Muscle of leg (tissue), 11 donors: ENCODE data around the gene THRSP. TPM values are rescaled to one million over a fixed set of nuclear protein-coding genes. Genes with fewer than 3 reads are reported as not detected.
"Not testable (repeated sequence)": the region's sequence is repeated elsewhere in the genome, so short reads cannot be mapped to it uniquely, and the experiment has no call there.

Experiments used
- DNase-seq: peaks from one replicate; pipeline ENCODE4 v3.0.0; 2013
- H3K27ac ChIP-seq: one replicate; pipeline ENCODE4 v1.5.1; 2013; ENCODE audit warnings: mild to moderate bottlenecking, low read length, control low read depth
- H3K27me3 ChIP-seq: one replicate; pipeline ENCODE4 v1.6.1; 2013; ENCODE audit warnings: low read length; ENCODE audit not compliant: control insufficient read depth, insufficient read depth
- H3K36me3 ChIP-seq: one replicate; pipeline ENCODE4 v1.6.1; 2013; ENCODE audit warnings: low read length; ENCODE audit not compliant: control insufficient read depth, insufficient read depth
- H3K4me1 ChIP-seq: one replicate; pipeline ENCODE4 v1.6.1; 2013; ENCODE audit warnings: low read length; ENCODE audit not compliant: control insufficient read depth, insufficient read depth
- H3K4me3 ChIP-seq: one replicate; pipeline ENCODE4 v1.5.1; 2013; ENCODE audit warnings: low read length, control low read depth
- H3K9me3 ChIP-seq: replicated peaks from 2 replicates; pipeline ENCODE4 v1.6.1; 2013; ENCODE audit warnings: low read depth, low read length; ENCODE audit not compliant: control insufficient read depth
- WGBS: methylation state at CpG from one replicate; pipeline ENCODE4 v1.1.5; 2013; ENCODE audit warnings: missing lambda C conversion rate; ENCODE audit not compliant: insufficient coverage; 5-methylcytosine and 5-hydroxymethylcytosine counted together
- polyA plus RNA-seq, 8 donors: library from polyadenylated mRNA; unstranded; fragments of 120-200 nt; gene quantifications; one replicate each; pipeline versions ENCODE4 v1.2.1 to v1.2.3, GENCODE V29; 2013; ENCODE audit warnings: inconsistent platforms in 1 of 8, low replicate concordance in 1 of 8; ENCODE audit not compliant: insufficient read length in 8 of 8, insufficient read depth in 1 of 8
- total RNA-seq: library from RNA; stranded (reverse); fragments of 120-200 nt; gene quantifications from one replicate; pipeline ENCODE4 v1.2.4, GENCODE V29; 2013

THRSP gene
- total and polyA plus RNA-seq, 9 donors = 0.13 to 1.3 (median 0.20) TPM; not detected in 1

DNA sequence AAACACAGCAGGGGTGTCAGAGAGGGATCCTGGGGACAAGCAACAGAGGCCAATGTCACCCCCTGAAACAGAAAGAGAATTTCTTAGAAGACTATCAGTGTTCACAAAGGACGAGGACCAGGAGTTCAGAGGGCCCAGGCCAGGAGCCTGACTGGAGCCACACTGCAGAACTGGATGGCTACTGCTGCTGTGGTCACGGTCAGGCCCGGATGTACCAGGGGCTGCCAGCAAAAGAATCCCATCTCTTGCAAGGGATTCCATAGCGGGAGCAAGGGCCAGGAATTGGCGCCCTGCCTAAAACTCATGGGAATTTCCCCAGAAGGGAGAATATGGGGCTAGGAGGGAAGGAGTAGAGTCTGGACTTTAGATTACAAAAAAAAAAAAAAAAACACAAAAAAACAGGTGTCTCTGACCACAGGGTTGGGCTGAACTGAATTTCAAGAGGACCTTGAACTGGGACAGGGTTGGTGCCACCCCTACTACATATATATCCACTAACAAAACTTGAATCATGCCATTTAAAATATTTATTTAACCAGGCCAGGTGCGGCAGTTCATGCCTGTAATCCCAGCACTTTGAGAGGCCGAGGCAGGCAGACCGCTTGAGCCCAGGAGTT lies 24.9 kb upstream of the THRSP start:
- Histone ChIP-seq H3K4me1 (peaks cover 35% of the 10 kb centered on the region), H3K36me3 (no peaks in the 10 kb centered on the region), H3K27me3 (no peaks in the 10 kb centered on the region), H3K4me3 (no peak overlapping the region), H3K9me3 (no peaks in the 10 kb centered on the region), H3K27ac (no peak overlapping the region)
- WGBS = 90% methylated on average over 3 of the region's 8 CpGs
- peak; percentile 43 for DNase-seq

DNA sequence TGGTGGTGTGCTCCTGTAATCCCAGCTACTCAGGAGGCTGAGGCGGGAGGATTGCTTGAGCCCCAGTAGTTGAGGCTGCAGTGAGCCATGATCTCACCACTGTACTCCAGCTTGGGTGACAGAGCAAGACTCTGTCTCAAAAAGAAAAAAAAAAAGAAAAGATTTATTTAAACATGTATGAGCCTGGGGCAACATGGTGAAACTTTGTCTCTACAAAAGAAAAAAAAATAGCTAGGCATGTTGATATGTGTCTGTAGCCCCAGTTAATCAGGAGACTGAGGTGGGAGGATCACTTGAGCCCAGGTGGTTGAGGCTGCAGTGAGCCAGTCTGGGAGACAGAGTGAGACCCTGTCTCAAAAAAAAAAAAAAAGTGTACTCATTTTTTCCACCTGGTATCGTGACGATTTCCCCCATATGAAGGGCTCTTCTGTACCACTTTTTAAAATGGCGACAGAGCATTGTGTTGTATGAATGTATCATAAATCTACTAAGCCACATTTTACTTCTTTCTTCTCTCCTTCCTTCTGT lies 24.2 kb upstream of the THRSP start:
- Histone ChIP-seq H3K36me3 (no peaks in the 10 kb centered on the region), H3K27ac (peak overlapping the region; percentile 64), H3K9me3 (no peaks in the 10 kb centered on the region), H3K27me3 (no peaks in the 10 kb centered on the region), H3K4me1 (peaks cover 35% of the 10 kb centered on the region), H3K4me3 (no peak overlapping the region)
- WGBS = 100% methylated on average over 1 of the region's 4 CpGs
- no peak for DNase-seq

DNA sequence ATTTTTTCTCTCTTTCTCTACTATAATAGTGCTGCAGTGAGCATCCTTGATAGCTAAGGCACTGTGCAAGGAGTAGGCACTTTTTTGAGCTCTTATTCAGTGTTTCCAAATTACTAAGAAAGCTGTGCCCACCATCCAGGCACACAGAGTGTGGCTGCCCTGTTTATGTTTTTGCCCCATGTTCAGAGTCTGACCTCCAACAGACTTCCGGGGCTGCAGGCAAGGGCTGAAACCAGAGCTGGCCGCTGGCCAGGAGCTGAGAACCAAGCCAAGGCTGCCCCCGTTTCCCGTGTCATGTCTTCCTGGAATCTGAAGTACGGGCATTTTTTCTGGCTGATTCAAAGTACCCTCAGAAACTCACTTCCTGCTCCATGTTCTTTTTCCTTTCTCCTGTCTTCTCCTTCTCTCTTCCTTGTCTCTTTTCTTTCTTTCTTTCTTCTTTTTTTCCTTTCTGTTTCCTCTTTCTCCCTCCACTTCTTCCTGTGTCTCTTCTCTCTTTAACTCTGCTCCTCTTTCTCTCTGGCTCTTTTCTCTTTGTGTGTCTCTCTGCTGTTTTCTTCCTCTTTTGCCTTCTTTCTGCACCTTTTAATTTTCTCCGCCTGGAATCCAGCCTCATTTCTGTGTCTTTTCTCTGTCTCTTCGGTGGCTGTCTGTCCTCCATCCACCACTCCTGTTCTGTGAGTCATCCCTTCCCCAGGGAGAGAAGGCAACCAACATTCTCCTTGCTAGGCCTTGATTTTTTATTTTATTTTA lies 23.6 kb upstream of the THRSP start:
- no peak overlapping the region for H3K4me3 ChIP-seq
- peak; percentile 71 for DNase-seq
- peak overlapping the region; percentile 64 for H3K27ac ChIP-seq
- WGBS = 16% methylated on average over 7 of the region's 7 CpGs
- H3K9me3 ChIP-seq = no peaks in the 10 kb centered on the region
- H3K4me1 ChIP-seq = peaks cover 38% of the 10 kb centered on the region
- H3K27me3 ChIP-seq = no peaks in the 10 kb centered on the region
- no peaks in the 10 kb centered on the region for H3K36me3 ChIP-seq

DNA sequence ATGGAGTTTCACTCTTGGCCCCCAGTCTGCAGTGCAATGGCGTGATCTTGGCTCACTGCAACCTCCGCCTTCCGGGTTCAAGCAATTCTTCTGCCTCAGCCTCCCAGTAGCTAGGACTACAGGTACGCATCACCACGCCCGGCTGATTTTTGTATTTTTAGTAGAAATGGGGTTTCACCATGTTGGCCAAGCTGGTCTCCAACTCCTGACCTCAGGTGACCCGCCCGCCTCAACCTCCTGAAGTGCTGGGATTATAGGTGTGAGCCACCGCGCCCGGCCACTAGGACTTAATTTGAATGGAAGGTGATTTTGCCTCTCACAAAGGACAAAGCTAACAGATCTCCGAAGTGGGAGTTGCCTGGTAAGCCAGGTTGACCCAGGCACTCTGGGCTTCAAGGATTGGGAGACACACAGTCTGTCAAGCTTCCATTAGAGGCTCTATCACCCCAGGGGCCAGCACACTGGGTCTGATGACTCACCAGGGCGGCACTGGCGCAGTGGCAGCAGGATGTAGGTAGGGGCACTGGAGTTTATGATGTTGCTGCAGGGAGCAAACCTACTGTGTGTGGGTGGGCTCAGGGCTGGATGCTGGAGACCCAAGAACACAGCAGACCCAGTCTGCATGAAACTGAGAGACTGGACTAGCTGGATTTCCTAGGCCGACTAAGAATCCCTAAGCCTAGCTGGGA lies 22.8 kb upstream of the THRSP start:
- Histone ChIP-seq H3K4me3 (no peak overlapping the region), H3K36me3 (no peaks in the 10 kb centered on the region), H3K4me1 (peaks cover 45% of the 10 kb centered on the region), H3K27ac (no peak overlapping the region), H3K27me3 (no peaks in the 10 kb centered on the region), H3K9me3 (no peaks in the 10 kb centered on the region)
- 98% methylated on average over 8 of the region's 15 CpGs for WGBS
- no peak for DNase-seq

DNA sequence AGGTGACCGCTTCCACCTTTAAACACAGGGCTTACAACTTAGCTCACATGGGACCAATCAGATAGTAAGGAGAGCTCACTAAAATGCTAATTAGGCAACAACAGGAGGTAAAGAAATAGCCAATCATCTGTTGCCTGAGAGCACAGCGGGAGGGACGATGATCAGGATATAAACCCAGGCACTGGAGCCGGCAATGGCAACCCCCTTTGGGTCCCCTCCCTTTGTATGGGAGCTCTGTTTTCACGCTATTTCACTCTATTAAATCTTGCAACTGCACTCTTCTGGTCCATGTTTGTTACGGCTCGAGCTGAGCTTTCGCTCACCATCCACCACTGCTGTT lies 22.3 kb upstream of the THRSP start:
- H3K4me3 ChIP-seq, DNase-seq, H3K36me3 ChIP-seq, H3K9me3 ChIP-seq, H3K27me3 ChIP-seq, H3K27ac ChIP-seq: not testable (repeated sequence)
- 86% methylated on average over 7 of the region's 8 CpGs for WGBS
- H3K4me1 ChIP-seq = peaks cover 49% of the 10 kb centered on the region

DNA sequence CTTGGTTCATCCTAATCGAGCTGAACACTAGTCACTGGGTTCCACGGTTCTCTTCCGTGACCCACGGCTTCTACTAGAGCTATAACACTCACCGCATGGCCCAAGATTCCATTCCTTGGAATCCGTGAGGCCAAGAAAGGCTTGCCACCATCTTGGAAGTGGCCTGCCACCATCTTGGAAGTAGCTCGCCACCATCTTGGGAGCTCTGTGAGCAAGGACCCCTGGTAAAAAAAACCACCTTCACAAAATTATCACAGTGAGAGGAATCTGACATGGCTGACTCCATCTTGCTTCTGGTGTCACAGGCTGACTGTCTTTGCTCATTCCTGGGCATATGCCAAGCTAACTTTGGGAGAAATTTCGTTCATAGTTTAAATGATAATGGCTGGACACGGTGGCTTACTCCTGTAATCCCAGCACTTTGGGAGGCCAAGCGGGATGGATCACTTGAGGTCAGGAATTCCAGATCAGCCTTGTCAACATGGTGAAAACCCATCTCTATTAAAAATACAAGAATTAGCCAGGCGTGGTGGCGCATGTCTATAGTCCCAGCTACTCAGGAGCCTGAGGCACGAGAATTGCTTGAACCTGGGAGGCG lies 21.7 kb upstream of the THRSP start:
- no peak overlapping the region for H3K27ac ChIP-seq
- H3K4me1 ChIP-seq = peaks cover 51% of the 10 kb centered on the region
- DNase-seq = peak; percentile 51
- no peaks in the 10 kb centered on the region for H3K9me3 ChIP-seq
- no peaks in the 10 kb centered on the region for H3K36me3 ChIP-seq
- H3K4me3 ChIP-seq = no peak overlapping the region
- H3K27me3 ChIP-seq = no peaks in the 10 kb centered on the region
- 85% methylated on average over 8 of the region's 14 CpGs for WGBS

DNA sequence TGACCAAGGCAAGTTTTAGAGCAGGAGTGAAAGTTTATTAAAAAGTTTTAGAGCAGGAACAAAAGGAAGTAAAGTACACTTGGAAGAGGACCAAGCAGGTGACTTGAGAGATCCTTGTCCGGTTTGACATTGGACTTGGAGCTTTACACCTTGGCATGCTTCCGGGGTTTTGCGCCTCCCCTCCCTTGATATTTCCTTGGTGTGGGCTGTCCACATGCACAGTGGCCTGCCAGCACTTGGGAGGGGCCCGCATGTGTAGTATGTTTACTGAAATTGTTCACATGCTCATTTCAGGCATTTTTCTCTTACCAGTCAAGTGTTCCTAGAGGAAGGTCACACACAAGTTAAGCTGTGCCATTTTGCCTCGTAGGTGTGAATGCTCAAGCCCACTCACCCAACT lies 19.0 kb upstream of the THRSP start:
- H3K4me1 ChIP-seq = peaks cover 34% of the 10 kb centered on the region
- no peak overlapping the region for H3K27ac ChIP-seq
- 70% methylated on average over 2 of the region's 5 CpGs for whole genome bisulfite sequencing
- H3K36me3 ChIP-seq = no peaks in the 10 kb centered on the region
- H3K4me3 ChIP-seq = no peak overlapping the region
- no peaks in the 10 kb centered on the region for H3K27me3 ChIP-seq
- no peaks in the 10 kb centered on the region for H3K9me3 ChIP-seq
- DNase-seq = no peak

DNA sequence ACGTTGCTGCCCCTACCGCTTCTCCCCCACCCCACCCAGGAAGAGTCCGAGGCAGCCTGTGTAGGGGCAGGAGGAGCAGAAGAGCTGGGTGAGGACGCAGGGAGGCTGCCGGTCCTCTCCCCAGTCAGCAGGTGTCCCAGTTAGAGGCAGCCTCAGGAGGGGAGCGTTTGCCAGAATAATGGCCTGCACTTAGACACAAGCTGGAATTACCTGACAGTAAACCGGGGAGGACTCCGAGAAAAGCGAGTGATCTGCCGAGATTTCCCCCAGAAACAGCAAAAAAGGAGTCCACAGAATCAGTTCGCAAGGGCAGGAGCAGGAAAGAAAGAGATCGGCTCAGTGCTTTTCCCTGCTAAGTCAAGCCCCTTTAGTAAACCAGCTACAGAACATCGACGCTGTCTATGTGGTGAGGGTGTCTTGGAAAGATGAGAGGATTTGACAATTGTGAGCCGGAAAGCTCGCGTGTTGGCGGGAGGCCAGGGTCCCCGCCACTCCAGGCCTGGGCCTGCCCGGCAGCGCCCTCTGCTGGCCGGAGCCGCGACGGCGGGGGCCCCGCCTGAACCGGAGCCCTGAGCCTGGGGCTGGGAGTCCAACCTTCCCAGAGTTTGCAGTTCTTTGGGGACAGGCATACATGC lies 17.7 kb upstream of the THRSP start:
- Histone ChIP-seq H3K36me3 (no peaks in the 10 kb centered on the region), H3K4me3 (peak overlapping the region; percentile 63), H3K27me3 (no peaks in the 10 kb centered on the region), H3K27ac (peak overlapping the region; percentile 89), H3K4me1 (peaks cover 25% of the 10 kb centered on the region), H3K9me3 (no peaks in the 10 kb centered on the region)
- peak; percentile 88 for DNase-seq
- 2% methylated on average over 22 of the region's 28 CpGs for WGBS

DNA sequence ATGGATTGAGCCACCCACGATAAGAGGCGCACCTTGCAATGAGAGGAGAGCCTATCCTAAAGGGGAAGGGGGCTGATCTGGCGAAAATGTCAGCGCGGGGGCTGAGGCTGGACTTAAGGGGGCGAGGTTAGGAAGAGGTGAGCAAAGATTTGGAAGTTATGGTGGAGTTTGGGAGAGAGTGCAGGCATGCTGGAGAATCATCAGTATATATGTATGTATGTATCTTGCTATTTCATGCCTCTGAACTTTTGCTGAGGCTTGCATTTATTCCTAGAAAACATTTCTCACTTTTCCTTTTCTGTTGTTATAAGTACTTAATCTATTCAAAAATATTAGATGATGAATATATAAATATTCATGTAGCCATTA lies 17.2 kb upstream of the THRSP start:
- H3K27ac ChIP-seq = peak overlapping the region; percentile 24
- no peak for DNase-seq
- no peaks in the 10 kb centered on the region for H3K36me3 ChIP-seq
- H3K9me3 ChIP-seq = no peaks in the 10 kb centered on the region
- H3K4me3 ChIP-seq = no peak overlapping the region
- no peaks in the 10 kb centered on the region for H3K27me3 ChIP-seq
- H3K4me1 ChIP-seq = peaks cover 25% of the 10 kb centered on the region
- WGBS = 6% methylated on average over 3 of the region's 6 CpGs

DNA sequence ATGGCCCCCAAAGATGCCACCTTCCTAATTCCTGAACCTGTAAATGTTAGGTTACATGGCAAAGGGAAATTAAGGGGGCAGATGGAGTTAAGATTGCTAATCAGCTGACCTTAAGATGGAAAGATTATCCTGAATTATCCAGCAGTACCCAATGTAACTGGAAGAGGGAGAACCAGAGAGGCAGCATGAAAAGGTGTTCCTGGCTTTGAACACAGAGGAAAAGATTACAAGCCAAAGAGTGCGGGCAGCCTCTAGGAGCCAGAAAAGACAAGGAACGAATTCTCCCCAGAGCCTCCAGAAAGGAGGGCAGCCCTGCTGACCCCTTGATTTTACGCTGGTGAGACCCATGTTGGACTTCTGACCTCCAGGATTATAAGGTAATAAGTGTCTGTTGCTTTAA lies 15.1 kb upstream of the THRSP start:
- WGBS = 77% methylated on average over 2 of the region's 3 CpGs
- Histone ChIP-seq H3K27me3 (no peaks in the 10 kb centered on the region), H3K9me3 (no peaks in the 10 kb centered on the region)

More for the DNA sequence above, 15.1 kb upstream of the THRSP start:
- H3K36me3 ChIP-seq = no peaks in the 10 kb centered on the region
- H3K4me1 ChIP-seq = peaks cover 16% of the 10 kb centered on the region
- H3K4me3 ChIP-seq = no peak overlapping the region
- no peak overlapping the region for H3K27ac ChIP-seq
- DNase-seq = no peak
